SH-SY5Y (cell line): Measurements from ENCODE around the gene CTNNA3.

ENCODE experiments used
- GATA2 ChIP-seq: IDR thresholded peaks from 2 replicates; pipeline ENCODE4 v1.6.1; 2011; ENCODE audit warnings: mild to moderate bottlenecking, low read depth, low read length
- GATA3 ChIP-seq: IDR thresholded peaks from 2 replicates; pipeline ENCODE4 v1.6.1; 2011; ENCODE audit warnings: low read depth, mild to moderate bottlenecking, low read length, moderate library complexity

Gene CTNNA3

GRCh38 chr10:67284589-67284988, 411.4 kb downstream of the CTNNA3 start:
- TF ChIP-seq GATA2 (no peak), GATA3 (no peak)

GRCh38 chr10:67282871-67283270, 413.1 kb downstream of the CTNNA3 start:
- TF ChIP-seq GATA3: no peak

GRCh38 chr10:67280405-67280804, 415.6 kb downstream of the CTNNA3 start:
- TF ChIP-seq GATA3 (no peak), GATA2 (no peak)

- no peak for TF ChIP-seq GATA2
- TF ChIP-seq GATA3: no peak
These were observed 418.6 kb downstream of the CTNNA3 start for GRCh38 chr10:67277402-67277801.

GRCh38 chr10:67269828-67270227, 426.2 kb downstream of the CTNNA3 start:
- TF ChIP-seq GATA3 (no peak), GATA2 (no peak)

GRCh38 chr10:67268146-67268545, 427.8 kb downstream of the CTNNA3 start:
- TF ChIP-seq GATA3: no peak

- TF ChIP-seq GATA3: no peak
- TF ChIP-seq GATA2: no peak
These were observed 433.3 kb downstream of the CTNNA3 start for GRCh38 chr10:67262675-67263074.

GRCh38 chr10:67261300-67261797, 434.6 kb downstream of the CTNNA3 start:
- TF ChIP-seq GATA3: no peak
- TF ChIP-seq GATA2: no peak

- no peak for TF ChIP-seq GATA2
- no peak for TF ChIP-seq GATA3
These were observed 436.6 kb downstream of the CTNNA3 start for GRCh38 chr10:67259319-67259929.

- no peak for TF ChIP-seq GATA3
- no peak for TF ChIP-seq GATA2
These were observed 438.4 kb downstream of the CTNNA3 start for GRCh38 chr10:67257427-67258144.

- no peak for TF ChIP-seq GATA3
- TF ChIP-seq GATA2: no peak
These were observed 439.0 kb downstream of the CTNNA3 start for GRCh38 chr10:67257018-67257417.

- TF ChIP-seq GATA3: no peak
- TF ChIP-seq GATA2: no peak
These were observed 445.3 kb downstream of the CTNNA3 start for GRCh38 chr10:67250686-67251085.

- TF ChIP-seq GATA3 (no peak), GATA2 (no peak)
These were observed 449.9 kb downstream of the CTNNA3 start for GRCh38 chr10:67246066-67246555.

GRCh38 chr10:67242528-67242927, 453.5 kb downstream of the CTNNA3 start:
- TF ChIP-seq GATA3 (no peak), GATA2 (no peak)

- no peak for TF ChIP-seq GATA3
- TF ChIP-seq GATA2: no peak
These were observed 454.5 kb downstream of the CTNNA3 start for GRCh38 chr10:67241451-67241850.
